Measurements from ENCODE around the gene RRP36. TPM values are rescaled to one million over a fixed set of nuclear protein-coding genes. Genes with fewer than 3 reads are reported as not detected.

The RRP36 gene, protein sequence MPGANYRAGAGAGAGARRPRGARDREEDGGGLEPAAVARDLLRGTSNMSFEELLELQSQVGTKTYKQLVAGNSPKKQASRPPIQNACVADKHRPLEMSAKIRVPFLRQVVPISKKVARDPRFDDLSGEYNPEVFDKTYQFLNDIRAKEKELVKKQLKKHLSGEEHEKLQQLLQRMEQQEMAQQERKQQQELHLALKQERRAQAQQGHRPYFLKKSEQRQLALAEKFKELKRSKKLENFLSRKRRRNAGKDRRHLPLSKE
- 72.8 and 80.4 TPM in 2 replicates for total RNA-seq (2022)
- Bru-seq, nascent RNA: percentile 74 among the genes with signal in this experiment
- percentile 91 among the genes with signal in this experiment for BruChase-seq, experiment 1, labeled RNA remaining after a 6-hour chase
- BruChase-seq, experiment 2, labeled RNA remaining after a 2-hour chase: percentile 84 among the genes with signal in this experiment
- long read RNA-seq, transcript RRP36-201 (7 exons, 1,159 nt): major isoform, 105 of 116 reads
- long read RNA-seq, partial matches to known transcripts: 2 of 116 reads
- long read RNA-seq, other reads (novel, unspliced or antisense): 7 of 116 reads

DNA sequence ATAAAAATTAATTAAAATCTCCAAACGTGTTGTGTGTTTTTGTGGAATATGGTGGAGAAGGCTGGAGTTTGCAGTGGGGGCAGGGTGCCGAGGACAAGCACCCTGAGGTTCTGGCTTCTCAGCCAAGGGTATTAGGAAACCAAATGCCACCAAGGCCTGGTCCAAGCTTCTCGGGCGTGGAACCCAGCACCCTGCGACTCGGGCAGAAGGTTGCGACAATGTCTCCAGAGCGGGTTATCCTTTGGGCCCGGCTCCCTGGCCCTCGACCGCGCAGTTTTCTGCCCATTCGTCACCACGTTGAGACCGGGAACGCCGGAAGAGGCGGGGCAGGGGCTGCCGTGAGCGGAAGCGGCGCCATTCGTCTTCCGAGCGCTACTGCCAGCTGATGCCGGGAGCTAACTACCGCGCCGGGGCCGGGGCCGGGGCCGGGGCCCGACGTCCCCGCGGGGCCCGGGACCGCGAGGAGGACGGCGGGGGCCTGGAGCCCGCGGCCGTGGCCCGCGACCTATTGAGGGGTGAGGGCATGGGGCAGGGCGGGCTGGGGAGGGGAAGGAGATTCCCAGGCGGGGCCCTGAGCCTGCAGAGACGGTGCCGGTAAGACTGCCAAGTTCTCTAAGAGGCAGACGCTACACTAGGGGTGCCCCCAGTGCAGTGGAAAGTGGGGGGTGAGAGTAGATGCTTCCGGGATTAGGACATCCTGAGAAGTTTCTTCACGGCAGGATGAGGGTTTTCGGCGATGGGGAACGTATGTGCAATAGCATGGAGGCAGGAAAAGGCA, at the start of gene RRP36:
Gene RRP36, plus strand, starts transcription at position 354 of the 778 bp plus-strand sequence. Its CDS starts 32 bp downstream, at position 386.
- Mint-ChIP-seq H3K27ac (ENCODE audit: low read depth, unreplicated experiment) (peak within 1 kb of the TSS; percentile 57), H3K4me3 (ENCODE audit: unreplicated experiment) (peak within 1 kb of the TSS; percentile 92), H3K4me1 (ENCODE audit: insufficient read depth, unreplicated experiment) (peaks cover 9% of the 10 kb centered on the region), H3K27me3 (ENCODE audit: insufficient read depth, unreplicated experiment) (no peaks in the 10 kb centered on the region), H3K36me3 (ENCODE audit: insufficient read depth, unreplicated experiment) (peaks cover 55% of the 10 kb centered on the region), H3K9me3 (ENCODE audit: unreplicated experiment) (no peaks in the 10 kb centered on the region)
- DNase-seq (ENCODE audit: unreplicated experiment): peak; percentile 68
- POLR2A ChIA-PET: interaction anchor here (0.5 to 3.4 kb wide), 25 partner anchors 9 to 275 kb away, joined by 3 to 35 read pairs (median 4); partner anchors contain the start of genes CNPY3, CUL7, CUL9 and DNPH1
- BruUV-seq (replicated peaks): TSS peak; percentile 82
- intact Hi-C loops (cut with micrococcal nuclease): loop anchor here (1.0 kb wide), 1 partner anchor 120 kb away; no protein-coding TSS in a partner anchor
- CTCF ChIA-PET: interaction anchor here (0.6 to 1.2 kb wide), 4 partner anchors 48 to 1060 kb away, joined by 3 to 5 read pairs (median 3); no protein-coding TSS in a partner anchor
- TF ChIP-seq, protein P1, sequence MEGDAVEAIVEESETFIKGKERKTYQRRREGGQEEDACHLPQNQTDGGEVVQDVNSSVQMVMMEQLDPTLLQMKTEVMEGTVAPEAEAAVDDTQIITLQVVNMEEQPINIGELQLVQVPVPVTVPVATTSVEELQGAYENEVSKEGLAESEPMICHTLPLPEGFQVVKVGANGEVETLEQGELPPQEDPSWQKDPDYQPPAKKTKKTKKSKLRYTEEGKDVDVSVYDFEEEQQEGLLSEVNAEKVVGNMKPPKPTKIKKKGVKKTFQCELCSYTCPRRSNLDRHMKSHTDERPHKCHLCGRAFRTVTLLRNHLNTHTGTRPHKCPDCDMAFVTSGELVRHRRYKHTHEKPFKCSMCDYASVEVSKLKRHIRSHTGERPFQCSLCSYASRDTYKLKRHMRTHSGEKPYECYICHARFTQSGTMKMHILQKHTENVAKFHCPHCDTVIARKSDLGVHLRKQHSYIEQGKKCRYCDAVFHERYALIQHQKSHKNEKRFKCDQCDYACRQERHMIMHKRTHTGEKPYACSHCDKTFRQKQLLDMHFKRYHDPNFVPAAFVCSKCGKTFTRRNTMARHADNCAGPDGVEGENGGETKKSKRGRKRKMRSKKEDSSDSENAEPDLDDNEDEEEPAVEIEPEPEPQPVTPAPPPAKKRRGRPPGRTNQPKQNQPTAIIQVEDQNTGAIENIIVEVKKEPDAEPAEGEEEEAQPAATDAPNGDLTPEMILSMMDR (IDR thresholded peaks at IDR 0.05; ENCODE audit: unreplicated experiment): no peak

DNA sequence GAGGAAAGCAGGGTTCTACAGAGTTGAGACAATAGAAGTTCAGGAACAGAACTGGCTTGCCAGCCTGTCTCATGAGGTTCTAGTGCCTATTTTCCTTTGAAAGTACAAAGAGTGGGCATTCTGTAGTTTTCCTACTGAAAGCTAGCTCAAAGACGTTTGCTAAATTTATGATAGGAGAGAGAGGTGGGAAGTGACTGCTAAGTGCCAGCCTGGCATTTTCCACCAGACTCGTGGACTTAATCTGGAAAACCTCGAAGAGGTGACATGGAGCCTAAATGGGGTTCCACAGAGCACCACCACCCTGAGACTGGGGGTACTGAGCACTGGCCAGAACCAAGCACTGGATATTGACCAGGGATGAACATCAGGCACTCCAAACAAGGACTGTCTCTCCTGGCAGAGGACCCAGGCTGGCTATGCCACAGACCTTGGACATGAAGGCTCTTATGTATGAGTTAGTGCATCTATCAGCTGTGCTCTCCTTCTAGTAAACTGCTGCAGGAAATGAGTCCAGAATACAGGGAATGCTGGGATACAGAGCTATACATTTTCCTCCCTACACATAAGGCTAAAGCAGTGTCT, 49.6 kb upstream of the RRP36 start:
- peaks cover 10% of the 10 kb centered on the region for H3K4me1 Mint-ChIP-seq (ENCODE audit: insufficient read depth, unreplicated experiment)
- intact Hi-C loops (cut with micrococcal nuclease): no loop called here
- POLR2A ChIA-PET: interaction anchor here (0.5 to 1.9 kb wide), 8 partner anchors 7 to 400 kb away, joined by 3 to 10 read pairs (median 4); partner anchors contain the start of genes PEX6 and PPP2R5D

DNA sequence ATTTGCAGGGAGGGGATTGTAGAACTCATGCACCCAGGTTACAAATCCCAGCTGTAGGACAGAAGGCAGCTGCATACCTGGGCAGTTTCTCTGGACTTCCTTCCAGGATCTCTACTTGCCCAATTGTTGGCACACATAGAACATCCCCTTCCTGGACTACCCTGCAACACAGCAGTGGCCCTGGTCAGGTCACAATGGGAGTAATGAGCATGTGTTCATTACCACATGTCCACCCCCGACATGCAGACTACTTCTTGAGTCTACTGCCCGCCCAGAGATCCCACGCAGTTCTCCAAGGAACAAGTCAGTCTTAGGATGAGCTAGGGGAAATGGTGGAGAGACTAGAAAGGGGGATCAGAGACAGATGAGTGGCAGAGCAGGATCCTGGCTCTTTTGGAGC, 47.5 kb upstream of the RRP36 start:
- Mint-ChIP-seq H3K4me1 (ENCODE audit: insufficient read depth, unreplicated experiment) (peaks cover 14% of the 10 kb centered on the region), H3K36me3 (ENCODE audit: insufficient read depth, unreplicated experiment) (peaks cover 50% of the 10 kb centered on the region), H3K9me3 (ENCODE audit: unreplicated experiment) (no peaks in the 10 kb centered on the region), H3K27me3 (ENCODE audit: insufficient read depth, unreplicated experiment) (no peaks in the 10 kb centered on the region), H3K27ac (ENCODE audit: low read depth, unreplicated experiment) (no peak overlapping the region), H3K4me3 (ENCODE audit: unreplicated experiment) (no peak overlapping the region)
- intact Hi-C loops (cut with micrococcal nuclease): no loop called here
- no TSS peak for BruUV-seq (replicated peaks)
- CTCF ChIA-PET: interaction anchor here (0.6 to 2.9 kb wide), 3 partner anchors 10 to 291 kb away, joined by 4 to 11 read pairs (median 5); no protein-coding TSS in a partner anchor
- POLR2A ChIA-PET: interaction anchor here (1.6 to 3.1 kb wide), 2 partner anchors 10 to 11 kb away, joined by 5 to 22 read pairs; partner anchors contain the start of gene PPP2R5D
- DNase-seq (ENCODE audit: unreplicated experiment): no peak
- TF ChIP-seq, protein P1 (IDR thresholded peaks at IDR 0.05; ENCODE audit: unreplicated experiment): no peak

More for the DNA sequence above, 49.6 kb upstream of the RRP36 start:
- Mint-ChIP-seq H3K4me3 (ENCODE audit: unreplicated experiment) (no peak overlapping the region), H3K36me3 (ENCODE audit: insufficient read depth, unreplicated experiment) (peaks cover 33% of the 10 kb centered on the region), H3K27me3 (ENCODE audit: insufficient read depth, unreplicated experiment) (no peaks in the 10 kb centered on the region), H3K9me3 (ENCODE audit: unreplicated experiment) (no peaks in the 10 kb centered on the region), H3K27ac (ENCODE audit: low read depth, unreplicated experiment) (no peak overlapping the region)
- TF ChIP-seq, protein P1 (IDR thresholded peaks at IDR 0.05; ENCODE audit: unreplicated experiment): no peak
- no TSS peak for BruUV-seq (replicated peaks)
- DNase-seq (ENCODE audit: unreplicated experiment): no peak
- CTCF ChIA-PET: interaction anchor here (1.0 kb wide), 1 partner anchor 70 kb away, joined by 3 read pairs; no protein-coding TSS in a partner anchor

Measured in MCF 10A (cell line).